ENCODE data around the gene SPOP. TPM values are rescaled to one million over a fixed set of nuclear protein-coding genes. Genes with fewer than 3 reads are reported as not detected.
A peak's percentile ranks its signal among the peaks of the same experiment; 100 is the strongest.
"Not testable (repeated sequence)": the region's sequence is repeated elsewhere in the genome, so short reads cannot be mapped to it uniquely, and the experiment has no call there.

SPOP gene
- total RNA-seq, 4 donors from 2014 or later: 35.9 to 74.7 (median 47.3) TPM

GRCh38 chr17:49681106-49681979 lies 3.4 kb upstream of the SPOP start:
- DNase-seq (ENCODE audit: low spot score in 2 of 2): no peak
- 60 to 65% methylated on average over 9 of the region's 9 CpGs for WGBS, 2 donors
- TF ChIP-seq CTCF (IDR thresholded peaks at IDR 0.05) (no peak), POLR2A (IDR thresholded peaks at IDR 0.05) (no peak)
- intact Hi-C loops (cut with DNase I; ENCODE audit: low total_unique reads): no loop called here
- no peak overlapping the region for H3K4me3 ChIP-seq (ENCODE audit: low read depth, poor library complexity, severe bottlenecking)

- H3K4me3 ChIP-seq (ENCODE audit: low read depth, poor library complexity, severe bottlenecking): no peak overlapping the region
- WGBS, 2 donors: 76% methylated on average over 6 of the region's 6 CpGs
- DNase-seq (ENCODE audit: low spot score in 2 of 2): peak in 1 of 2 donors; percentile 25
- no peak for TF ChIP-seq CTCF (IDR thresholded peaks at IDR 0.05)
- no peak for TF ChIP-seq POLR2A (IDR thresholded peaks at IDR 0.05)
- intact Hi-C loops (cut with DNase I; ENCODE audit: low total_unique reads): no loop called here
These were observed 2.4 kb upstream of the SPOP start for GRCh38 chr17:49680314-49680713.

- TF ChIP-seq POLR2A (IDR thresholded peaks at IDR 0.05) (no peak), CTCF (IDR thresholded peaks at IDR 0.05) (no peak)
- peak overlapping the region; percentile 54 for H3K4me3 ChIP-seq (ENCODE audit: low read depth, poor library complexity, severe bottlenecking)
- 0 to 1% methylated on average over 34 of the region's 34 CpGs for WGBS, 2 donors
- peak; percentile 94 to 99 for DNase-seq (ENCODE audit: low spot score in 2 of 2)
- intact Hi-C loops (cut with DNase I; ENCODE audit: low total_unique reads): no loop called here
These were observed 564 bp downstream of the SPOP start for GRCh38 chr17:49677134-49677932.

- TF ChIP-seq POLR2A (IDR thresholded peaks at IDR 0.05) (no peak), CTCF (IDR thresholded peaks at IDR 0.05) (no peak)
- H3K4me3 ChIP-seq (ENCODE audit: low read depth, poor library complexity, severe bottlenecking): no peak overlapping the region
- 25 to 29% methylated on average over 5 of the region's 5 CpGs for WGBS, 2 donors
- no peak for DNase-seq (ENCODE audit: low spot score in 2 of 2)
- intact Hi-C loops (cut with DNase I; ENCODE audit: low total_unique reads): no loop called here
These were observed 1.5 kb downstream of the SPOP start for GRCh38 chr17:49676276-49676868.

GRCh38 chr17:49674507-49674906 lies 3.4 kb downstream of the SPOP start:
- intact Hi-C loops (cut with DNase I; ENCODE audit: low total_unique reads): no loop called here
- no peak for DNase-seq (ENCODE audit: low spot score in 2 of 2)
- no peak for TF ChIP-seq POLR2A (IDR thresholded peaks at IDR 0.05)
- no peak for TF ChIP-seq CTCF (IDR thresholded peaks at IDR 0.05)
- no peak overlapping the region for H3K4me3 ChIP-seq (ENCODE audit: low read depth, poor library complexity, severe bottlenecking)

GRCh38 chr17:49673679-49674078 lies 4.2 kb downstream of the SPOP start:
- 70 to 79% methylated on average over 6 of the region's 6 CpGs for WGBS, 2 donors
- intact Hi-C loops (cut with DNase I; ENCODE audit: low total_unique reads); DNase-seq (ENCODE audit: low spot score in 2 of 2); H3K4me3 ChIP-seq (ENCODE audit: low read depth, poor library complexity, severe bottlenecking): not testable (repeated sequence)
